ENCODE data around the gene STX16. TPM values are rescaled to one million over a fixed set of nuclear protein-coding genes. Genes with fewer than 3 reads are reported as not detected.

Gene STX16
- total RNA-seq, 1 experiment from 2014 or later: 89.1 TPM

- TF ChIP-seq ESRRA (CRISPR knock-in tag; IDR thresholded peaks at IDR 0.05; ENCODE audit: borderline replicate concordance) (no peak), CREB1 (CRISPR knock-in tag; IDR thresholded peaks at IDR 0.05) (no peak), ZNF121 (CRISPR knock-in tag; IDR thresholded peaks at IDR 0.05) (no peak), ZBTB43 (CRISPR knock-in tag; IDR thresholded peaks at IDR 0.05) (no peak), FOXP4 (CRISPR knock-in tag; IDR thresholded peaks at IDR 0.05) (no peak), AFF4 (CRISPR knock-in tag; IDR thresholded peaks at IDR 0.05; ENCODE audit: borderline replicate concordance) (no peak), IRF2 (CRISPR knock-in tag; IDR thresholded peaks at IDR 0.05; ENCODE audit: borderline replicate concordance, low read depth) (no peak), ZNF263 (CRISPR knock-in tag; IDR thresholded peaks at IDR 0.05; ENCODE audit: low read depth) (no peak)
- Mint-ChIP-seq H3K27me3 (ENCODE audit: low read depth) (peaks cover 8% of the 10 kb centered on the region), H3K27ac (no peak overlapping the region), H3K9me3 (no peaks in the 10 kb centered on the region), H3K4me1 (peaks cover 8% of the 10 kb centered on the region), H3K36me3 (no peaks in the 10 kb centered on the region), H3K4me3 (no peak overlapping the region)
- DNase-seq (ENCODE audit: low spot score) (no peak), ATAC-seq (no peak)
- CTCF ChIA-PET: interaction anchor here (1.9 kb wide), 1 partner anchor 154 kb away, joined by 7 read pairs; no protein-coding TSS in a partner anchor
- POLR2A ChIA-PET: no interaction called here
Observed at GRCh38 chr20:58635279-58635665, 15.8 kb upstream of the STX16 start.

GRCh38 chr20:58636396-58636982, 14.6 kb upstream of the STX16 start:
- peaks cover 5% of the 10 kb centered on the region for H3K9me3 Mint-ChIP-seq
- DNase-seq (ENCODE audit: low spot score): no peak

More at GRCh38 chr20:58636396-58636982, 14.6 kb upstream of the STX16 start:
- peaks cover 8% of the 10 kb centered on the region for H3K4me1 Mint-ChIP-seq
- ChIA-PET CTCF (interaction anchor here (1.0 to 1.9 kb wide), 11 partner anchors 10 to 234 kb away, joined by 3 to 8 read pairs (median 4); partner anchors contain the start of gene STX16), POLR2A (no interaction called here)
- H3K36me3 Mint-ChIP-seq: no peaks in the 10 kb centered on the region
- TF ChIP-seq E2F5 (CRISPR knock-in tag; IDR thresholded peaks at IDR 0.05): no peak
- no peak for TF ChIP-seq MXD4 (CRISPR knock-in tag; IDR thresholded peaks at IDR 0.05; ENCODE audit: borderline replicate concordance)
- TF ChIP-seq ZBTB21 (CRISPR knock-in tag; IDR thresholded peaks at IDR 0.05; ENCODE audit: borderline replicate concordance): no peak
- TF ChIP-seq SMAD4 (CRISPR knock-in tag; IDR thresholded peaks at IDR 0.05): no peak
- no peak for TF ChIP-seq SMAD3 (CRISPR knock-in tag; IDR thresholded peaks at IDR 0.05; ENCODE audit: borderline replicate concordance)
- TF ChIP-seq SP1 (CRISPR knock-in tag; conservative IDR thresholded peaks at IDR 0.05): no peak
- no peak for TF ChIP-seq OVOL2 (CRISPR knock-in tag; IDR thresholded peaks at IDR 0.05; ENCODE audit: borderline replicate concordance)
- TF ChIP-seq TEAD1 (CRISPR knock-in tag; IDR thresholded peaks at IDR 0.05): no peak
- TF ChIP-seq ZSCAN18 (CRISPR knock-in tag; IDR thresholded peaks at IDR 0.05): no peak
- TF ChIP-seq TEAD4 (CRISPR knock-in tag; IDR thresholded peaks at IDR 0.05): no peak
- TF ChIP-seq PRRX2 (CRISPR knock-in tag; IDR thresholded peaks at IDR 0.05): no peak
- no peak for TF ChIP-seq HMGXB4 (CRISPR knock-in tag; IDR thresholded peaks at IDR 0.05)
- no peak for TF ChIP-seq NFYB (CRISPR knock-in tag; conservative IDR thresholded peaks at IDR 0.05; ENCODE audit: low read depth)
- no peak overlapping the region for H3K4me3 Mint-ChIP-seq
- peak overlapping the region; percentile 48; the same call in 1 of the 2 replicates for H3K27ac Mint-ChIP-seq
- ATAC-seq: no peak
- peaks cover 8% of the 10 kb centered on the region for H3K27me3 Mint-ChIP-seq (ENCODE audit: low read depth)

Measured in WTC11 (cell line).